Measurements from ENCODE around the gene TP53AIP1.

Gene TP53AIP1

GRCh38 chr11:128942817-128943427 lies at the start of gene TP53AIP1:
Gene TP53AIP1 (minus strand): TSS chr11:128942871. CDS start chr11:128937818, 5,053 bp downstream.
- DNase-seq = peak; percentile 46

- DNase-seq = no peak
Measured at GRCh38 chr11:128988242-128988970, 45.7 kb upstream of the TP53AIP1 start.

- no peak for DNase-seq
Measured at GRCh38 chr11:128985880-128986279, 43.2 kb upstream of the TP53AIP1 start.

GRCh38 chr11:128983023-128983422 lies 40.4 kb upstream of the TP53AIP1 start:
- no peak for DNase-seq

- DNase-seq = no peak
Measured at GRCh38 chr11:128981254-128981653, 38.6 kb upstream of the TP53AIP1 start.

- no peak for DNase-seq
Measured at GRCh38 chr11:128970598-128971190, 28.0 kb upstream of the TP53AIP1 start.

- no peak for DNase-seq
Measured at GRCh38 chr11:128968916-128969315, 26.2 kb upstream of the TP53AIP1 start.

GRCh38 chr11:128967578-128967977 lies 24.9 kb upstream of the TP53AIP1 start:
- DNase-seq = no peak

- no peak for DNase-seq
Measured at GRCh38 chr11:128965485-128965884, 22.8 kb upstream of the TP53AIP1 start.

- DNase-seq = no peak
Measured at GRCh38 chr11:128964463-128964930, 21.8 kb upstream of the TP53AIP1 start.

- DNase-seq = no peak
Measured at GRCh38 chr11:128963744-128964325, 21.2 kb upstream of the TP53AIP1 start.

GRCh38 chr11:128962896-128963295 lies 20.2 kb upstream of the TP53AIP1 start:
- no peak for DNase-seq

GRCh38 chr11:128961645-128962044 lies 19.0 kb upstream of the TP53AIP1 start:
- no peak for DNase-seq

GRCh38 chr11:128957202-128957482 lies 14.5 kb upstream of the TP53AIP1 start:
- no peak for DNase-seq

GRCh38 chr11:128956401-128957201 lies 13.9 kb upstream of the TP53AIP1 start:
- DNase-seq = peak; percentile 53

- DNase-seq = no peak
Measured at GRCh38 chr11:128955636-128956035, 13.0 kb upstream of the TP53AIP1 start.

- DNase-seq = no peak
Measured at GRCh38 chr11:128953151-128953550, 10.5 kb upstream of the TP53AIP1 start.

GRCh38 chr11:128949791-128950454 lies 7.3 kb upstream of the TP53AIP1 start:
- no peak for DNase-seq

- DNase-seq = no peak
Measured at GRCh38 chr11:128948583-128948982, 5.9 kb upstream of the TP53AIP1 start.

GRCh38 chr11:128947773-128948172 lies 5.1 kb upstream of the TP53AIP1 start:
- DNase-seq = no peak

GRCh38 chr11:128946648-128947047 lies 4.0 kb upstream of the TP53AIP1 start:
- DNase-seq = no peak

- no peak for DNase-seq
Measured at GRCh38 chr11:128943428-128943976, 831 bp upstream of the TP53AIP1 start.

Measured in femur (tissue), 1 donor.